Natural killer cell (primary cell): Measurements from ENCODE around the gene ACOX3. TPM values are rescaled to one million over a fixed set of nuclear protein-coding genes. Genes with fewer than 3 reads are reported as not detected.
A peak's percentile ranks its signal among the peaks of the same experiment; 100 is the strongest.

Source experiments
- ATAC-seq, 3 donors: fragments of 150-1000 bp in 2 of 3; fragments of 200-7000 bp in 1 of 3; cut with Tn5 transposase; 1 replicate in 1 of 3; 2 replicates in 2 of 3; pipeline ENCODE4 v1.10.0; 2021; ENCODE audit warnings: mild to moderate bottlenecking in 2 of 3, moderate library complexity in 2 of 3
- DNase-seq, 2 donors: peaks; one replicate each; pipeline versions ENCODE4 v3.0.0 to v3.0.0-alpha.2; 2013 to 2021; ENCODE audit warnings: mixed read lengths in 1 of 2
- H3K27ac ChIP-seq: one replicate; pipeline ENCODE4 v1.5.1; 2013; ENCODE audit warnings: mild to moderate bottlenecking, low read length
- H3K27me3 ChIP-seq: one replicate; pipeline ENCODE4 v1.6.1; 2013; ENCODE audit warnings: low read length; ENCODE audit not compliant: control insufficient read depth, insufficient read depth
- H3K36me3 ChIP-seq: one replicate; pipeline ENCODE4 v1.6.1; 2013; ENCODE audit warnings: low read length; ENCODE audit not compliant: control insufficient read depth, insufficient read depth
- H3K4me1 ChIP-seq: one replicate; pipeline ENCODE4 v1.6.1; 2013; ENCODE audit warnings: low read length; ENCODE audit not compliant: control insufficient read depth, insufficient read depth
- H3K4me3 ChIP-seq: one replicate; pipeline ENCODE4 v1.5.1; 2013; ENCODE audit warnings: low read length
- H3K9me3 ChIP-seq: one replicate; pipeline ENCODE4 v1.6.1; 2013; ENCODE audit warnings: low read length; ENCODE audit not compliant: control insufficient read depth, insufficient read depth
- H3K27ac Mint-ChIP-seq, 2 donors: one replicate each; pipeline ENCODE4 v1.8.0; 2022; ENCODE audit warnings: mild to moderate bottlenecking in 2 of 2, mixed read lengths in 2 of 2, moderate library complexity in 1 of 2
- H3K27me3 Mint-ChIP-seq, 2 donors: one replicate each; pipeline ENCODE4 v1.8.0; 2022; ENCODE audit warnings: low read depth in 2 of 2, mixed read lengths in 2 of 2
- H3K36me3 Mint-ChIP-seq: one replicate; pipeline ENCODE4 v1.8.0; 2022; ENCODE audit warnings: mixed read lengths
- H3K4me1 Mint-ChIP-seq, 2 donors: one replicate each; pipeline ENCODE4 v1.8.0; 2022; ENCODE audit warnings: mixed read lengths in 2 of 2
- H3K4me3 Mint-ChIP-seq: one replicate; pipeline ENCODE4 v1.8.0; 2022; ENCODE audit warnings: mild to moderate bottlenecking, moderate library complexity, mixed read lengths
- H3K9me3 Mint-ChIP-seq, 2 donors: one replicate each; pipeline ENCODE4 v1.8.0; 2022; ENCODE audit warnings: mixed read lengths in 2 of 2
- CTCF ChIP-seq: fragments of 200-600 bp; IDR thresholded peaks from one replicate; pipeline ENCODE4 v1.8.0; 2022; ENCODE audit warnings: antibody characterized with exemption
- WGBS: methylation state at CpG from one replicate; pipeline ENCODE4 v1.1.7; 2013; ENCODE audit warnings: missing lambda C conversion rate; ENCODE audit not compliant: insufficient coverage; 5-methylcytosine and 5-hydroxymethylcytosine counted together
- intact Hi-C: fragments of 100-400 bp; cut with micrococcal nuclease; formaldehyde crosslinking; loops from one replicate; pipeline ENCODE4 v1.14.2; 2022
- total RNA-seq, 4 donors: library from RNA; stranded (reverse); fragments of 120-200 nt in 1 of 4; gene quantifications; one replicate each; pipeline versions ENCODE4 v1.2.3 to v1.2.4, GENCODE V29; 2013 to 2022

Gene ACOX3
- total RNA-seq, 3 donors from 2014 or later (not counting 1 experiment from before 2014, with no cell fraction given) = 12.4 to 18.3 (median 15.4) TPM

- no peaks in the 10 kb centered on the region for H3K36me3 ChIP-seq
- Mint-ChIP-seq H3K4me3 (peak overlapping the region; percentile 63), H3K36me3 (no peaks in the 10 kb centered on the region), H3K27ac (peak overlapping the region; percentile 86 to 89), H3K4me1 (peaks cover 48 to 51% of the 10 kb centered on the region in 2 donors), H3K9me3 (no peaks in the 10 kb centered on the region), H3K27me3 (no peaks in the 10 kb centered on the region)
- TF ChIP-seq CTCF = no peak
- peaks cover 19% of the 10 kb centered on the region for H3K4me1 ChIP-seq
- no peaks in the 10 kb centered on the region for H3K27me3 ChIP-seq
- 93% methylated on average over 19 of the region's 21 CpGs for WGBS
- no peaks in the 10 kb centered on the region for H3K9me3 ChIP-seq
- no peak overlapping the region for H3K4me3 ChIP-seq
- H3K27ac ChIP-seq = peak overlapping the region; percentile 82
- intact Hi-C loops = no loop called here
- DNase-seq (no peak), ATAC-seq (no peak)
These were observed 6.1 kb downstream of the ACOX3 start for GRCh38 chr4:8434251-8435073.

DNA sequence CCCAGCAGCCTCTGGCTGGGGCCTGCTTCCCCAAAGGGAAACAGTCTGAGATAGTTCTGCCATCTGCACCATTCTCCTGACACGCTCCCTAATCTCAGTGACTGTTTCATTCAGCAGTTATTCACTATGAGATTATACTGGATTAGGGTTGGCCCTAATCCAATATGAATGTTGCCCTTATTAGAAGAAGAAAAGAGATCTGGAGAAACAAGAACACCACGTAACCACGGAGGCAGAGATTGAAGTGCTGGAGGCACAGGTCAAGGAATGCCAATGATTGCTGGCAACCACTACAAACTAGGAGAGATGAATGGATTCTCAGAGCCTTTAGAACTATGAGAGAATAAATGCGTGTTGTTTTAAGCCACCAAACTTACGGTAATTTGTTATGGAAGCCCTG is 7.4 kb downstream of the ACOX3 start:
- 98% methylated on average over 4 of the region's 5 CpGs for WGBS
- no peaks in the 10 kb centered on the region for H3K27me3 ChIP-seq
- no peak overlapping the region for H3K27ac ChIP-seq
- ATAC-seq = no peak
- H3K4me3 ChIP-seq = no peak overlapping the region
- peaks cover 26% of the 10 kb centered on the region for H3K4me1 ChIP-seq
- no peaks in the 10 kb centered on the region for H3K9me3 ChIP-seq
- H3K4me1 Mint-ChIP-seq = peaks cover 51 to 54% of the 10 kb centered on the region in 2 donors
- intact Hi-C loops = no loop called here
- H3K36me3 ChIP-seq = no peaks in the 10 kb centered on the region
- no peak for TF ChIP-seq CTCF
- H3K4me3 Mint-ChIP-seq = no peak overlapping the region
- H3K36me3 Mint-ChIP-seq = no peaks in the 10 kb centered on the region
- DNase-seq = no peak
- H3K27me3 Mint-ChIP-seq = no peaks in the 10 kb centered on the region
- H3K27ac Mint-ChIP-seq = peak overlapping the region in 1 of 2 donors; percentile 30
- no peaks in the 10 kb centered on the region for H3K9me3 Mint-ChIP-seq

DNA sequence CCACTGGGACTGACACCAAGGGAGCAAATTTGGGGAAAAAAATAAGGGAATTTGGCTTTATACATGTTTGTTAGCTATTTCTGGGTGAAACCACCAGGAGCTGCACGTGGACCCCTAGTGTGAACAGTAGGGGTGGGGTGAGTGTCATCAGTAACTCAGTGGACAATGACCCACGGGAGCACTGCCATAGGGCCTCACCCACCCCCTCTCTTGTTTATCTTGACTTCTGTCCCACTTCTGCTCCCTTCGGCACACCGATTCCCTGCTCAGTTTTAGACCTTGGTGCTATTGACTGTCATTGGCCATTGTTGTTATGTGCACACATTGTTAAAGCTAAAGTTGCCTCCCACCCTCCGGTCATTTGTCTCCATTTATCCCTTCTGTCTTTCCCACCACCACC is 9.0 kb downstream of the ACOX3 start:
- ATAC-seq (no peak), DNase-seq (no peak)
- Histone ChIP-seq H3K27ac (no peak overlapping the region), H3K36me3 (no peaks in the 10 kb centered on the region), H3K4me3 (no peak overlapping the region), H3K9me3 (no peaks in the 10 kb centered on the region), H3K4me1 (peaks cover 35% of the 10 kb centered on the region), H3K27me3 (no peaks in the 10 kb centered on the region)
- no peak overlapping the region for H3K27ac Mint-ChIP-seq
- H3K36me3 Mint-ChIP-seq = no peaks in the 10 kb centered on the region
- H3K4me3 Mint-ChIP-seq = no peak overlapping the region
- peaks cover 51 to 54% of the 10 kb centered on the region in 2 donors for H3K4me1 Mint-ChIP-seq
- intact Hi-C loops = no loop called here
- no peak for TF ChIP-seq CTCF
- H3K27me3 Mint-ChIP-seq = no peaks in the 10 kb centered on the region
- WGBS = 91% methylated on average over 5 of the region's 5 CpGs
- H3K9me3 Mint-ChIP-seq = no peaks in the 10 kb centered on the region
